Fibroblast of skin of left quadriceps (primary cell): Measurements from ENCODE around the gene ZP3.
"Not testable (repeated sequence)": the region's sequence is repeated elsewhere in the genome, so short reads cannot be mapped to it uniquely, and the experiment has no call there.

Experiments
- DNase-seq, 2 experiments: peaks; one replicate each; pipeline ENCODE4 v3.0.0-alpha.2; 2013; ENCODE audit warnings: low read depth in 2 of 2

ZP3 gene

DNA sequence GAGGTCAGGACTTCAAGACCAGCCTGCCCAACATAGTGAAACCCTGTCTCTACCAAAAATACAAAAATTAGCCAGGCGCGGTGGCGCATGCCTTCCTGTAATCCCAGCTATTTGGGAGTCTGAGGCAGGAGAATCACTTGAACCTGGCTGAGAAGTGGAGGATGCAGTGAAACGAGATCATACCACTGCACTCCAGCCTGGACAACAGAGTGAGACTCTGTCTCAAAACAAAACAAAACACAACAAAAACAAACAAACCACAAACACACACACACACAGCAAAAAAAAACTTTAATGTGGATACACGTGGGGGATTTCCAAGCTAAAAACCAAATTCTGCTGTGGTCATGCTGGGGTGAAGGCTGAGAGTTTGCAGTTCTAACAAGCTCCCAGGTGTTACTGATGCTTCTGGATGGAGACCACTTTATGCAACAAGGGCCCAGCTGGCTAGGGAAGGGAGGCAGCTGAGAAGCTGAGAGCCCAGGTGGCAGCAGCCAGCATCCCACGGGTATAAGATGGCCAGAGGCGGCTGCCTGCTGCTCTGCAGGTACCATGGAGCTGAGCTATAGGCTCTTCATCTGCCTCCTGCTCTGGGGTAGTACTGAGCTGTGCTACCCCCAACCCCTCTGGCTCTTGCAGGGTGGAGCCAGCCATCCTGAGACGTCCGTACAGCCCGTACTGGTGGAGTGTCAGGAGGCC, at the start of gene ZP3:
TSS of gene ZP3 (plus strand) at position 538 of the 699 bp plus-strand sequence. CDS start at position 553, 15 bp downstream.
- DNase-seq, result no peak

DNA sequence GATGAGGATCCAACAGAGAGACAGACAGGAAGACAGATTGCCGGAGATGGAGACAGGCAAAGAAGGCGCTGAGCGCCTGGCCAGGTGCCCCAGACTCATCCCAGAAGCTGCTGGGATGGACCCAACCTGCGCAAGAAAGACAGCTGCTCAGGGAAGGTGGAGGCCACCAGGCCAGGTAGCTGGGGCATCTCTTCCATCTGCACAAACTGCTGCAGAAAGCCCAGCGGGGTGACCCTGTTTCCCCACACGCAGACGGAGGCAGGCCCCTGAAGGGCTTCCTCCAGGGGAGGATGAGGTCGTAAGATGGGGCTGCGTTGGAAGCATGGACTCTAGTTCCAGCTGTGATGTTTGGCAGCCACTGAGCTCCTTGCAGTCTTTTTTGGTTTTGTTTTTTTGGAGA, 49.5 kb upstream of the ZP3 start:
- DNase-seq, result no peak

DNA sequence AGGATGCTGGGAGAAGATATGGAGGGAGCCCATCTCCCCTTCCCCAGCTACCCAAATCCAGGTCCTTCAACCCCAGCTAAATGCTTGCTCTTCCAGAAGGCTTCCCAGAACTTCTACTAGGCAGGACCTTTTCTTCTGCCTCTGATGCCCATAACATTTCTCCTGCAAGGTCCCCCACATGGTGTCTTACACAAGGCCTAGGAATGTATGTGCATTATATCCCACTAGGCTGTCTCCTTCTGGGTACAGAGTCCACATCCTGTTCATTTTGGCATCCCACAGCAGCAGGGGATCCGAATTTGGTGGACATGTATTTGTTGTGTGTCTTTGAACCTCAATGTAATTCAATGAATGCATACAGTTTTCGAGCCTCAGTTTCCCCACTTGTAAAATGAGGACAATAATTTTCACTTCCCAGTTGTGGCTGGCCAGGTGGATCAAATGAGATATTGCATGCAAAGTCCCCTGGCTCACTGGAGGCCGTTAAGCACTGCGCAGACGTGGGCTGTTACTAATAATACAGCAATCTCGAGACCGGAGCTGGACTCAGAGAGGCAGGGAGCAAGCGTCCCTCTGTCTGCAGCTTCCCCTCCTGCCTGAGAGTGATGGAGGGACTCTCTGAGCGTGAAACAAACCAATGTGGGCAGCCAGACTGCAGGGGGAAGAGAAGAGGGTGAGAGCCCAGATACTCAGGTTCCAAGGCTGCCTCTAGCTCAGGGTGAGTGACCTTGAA, 47.4 kb upstream of the ZP3 start:
- no peak for DNase-seq

DNA sequence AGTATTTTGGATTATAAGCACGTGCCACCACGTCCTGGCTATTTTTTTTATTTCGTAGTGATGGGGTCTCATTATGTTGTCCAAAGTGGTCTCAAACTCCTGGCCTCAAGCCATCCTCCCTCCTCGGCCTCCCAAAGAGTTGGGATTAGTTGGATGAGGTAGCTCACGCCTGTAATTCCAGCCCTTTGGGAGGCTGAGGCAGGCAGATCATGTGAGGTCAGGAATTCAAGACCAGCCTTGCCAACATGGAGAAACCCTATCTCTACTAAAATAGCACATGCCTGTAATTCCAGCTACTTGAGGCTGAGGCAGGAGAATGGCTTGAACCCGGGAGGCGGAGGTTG, 44.2 kb upstream of the ZP3 start:
- DNase-seq, result no peak

DNA sequence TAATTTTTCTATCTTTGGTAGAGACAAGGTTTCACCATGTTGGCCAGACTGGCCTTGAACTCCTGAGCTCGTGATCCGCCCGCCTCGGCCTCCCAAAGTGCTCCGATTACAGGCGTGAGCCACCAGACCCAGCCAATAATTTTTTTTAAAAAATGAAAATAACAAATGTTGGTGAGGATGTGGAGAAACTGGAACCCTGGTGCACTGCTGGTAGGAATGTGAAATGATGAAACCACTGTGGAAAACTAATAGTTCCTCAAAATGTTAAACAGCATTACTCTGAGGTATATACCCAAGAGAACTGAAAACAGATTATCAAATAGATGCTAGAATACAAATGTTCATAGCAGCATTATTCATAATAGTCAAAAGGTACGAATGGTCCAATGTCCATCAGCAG, 42.9 kb upstream of the ZP3 start:
- no peak for DNase-seq

DNA sequence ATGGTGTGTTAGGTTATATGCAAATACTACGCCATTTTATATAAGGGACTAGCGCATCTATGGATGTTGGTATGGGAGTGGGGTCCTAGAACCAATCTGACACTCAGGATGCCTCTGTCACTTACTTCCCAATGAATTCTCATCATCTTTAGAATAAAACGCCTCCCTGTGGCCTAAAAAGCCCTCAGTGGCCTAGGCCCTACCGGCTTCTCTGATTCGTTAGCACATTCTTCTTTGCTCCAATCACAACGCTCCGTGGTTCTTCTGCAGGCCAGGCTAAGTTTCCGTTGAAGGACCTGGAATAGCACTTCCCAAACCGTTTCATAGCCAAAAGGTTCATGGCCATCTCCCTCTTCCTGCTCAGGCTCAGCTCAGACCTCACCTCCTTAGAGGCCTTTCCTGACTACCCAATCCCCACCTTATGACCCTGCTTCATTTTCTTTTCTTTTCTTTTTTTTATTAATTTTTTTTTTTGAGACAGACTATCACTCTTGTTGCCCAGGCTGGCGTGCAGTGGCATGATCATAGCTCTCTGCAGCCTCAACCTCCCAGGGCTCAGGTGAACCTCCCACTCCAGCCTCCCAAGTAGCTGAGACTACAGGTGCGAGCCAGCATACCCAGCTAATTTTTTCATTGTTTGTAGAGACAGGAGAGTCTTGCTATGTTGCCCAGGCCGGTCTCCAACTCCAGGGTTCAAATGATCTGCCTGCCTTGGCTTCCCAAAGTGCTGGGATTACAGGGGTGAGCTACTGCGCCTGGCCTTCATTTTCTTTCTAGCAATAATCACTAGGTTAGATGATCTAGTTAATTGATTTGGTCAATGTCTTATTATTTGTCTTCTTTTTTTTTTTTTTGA, 41.4 kb upstream of the ZP3 start:
- no peak for DNase-seq

DNA sequence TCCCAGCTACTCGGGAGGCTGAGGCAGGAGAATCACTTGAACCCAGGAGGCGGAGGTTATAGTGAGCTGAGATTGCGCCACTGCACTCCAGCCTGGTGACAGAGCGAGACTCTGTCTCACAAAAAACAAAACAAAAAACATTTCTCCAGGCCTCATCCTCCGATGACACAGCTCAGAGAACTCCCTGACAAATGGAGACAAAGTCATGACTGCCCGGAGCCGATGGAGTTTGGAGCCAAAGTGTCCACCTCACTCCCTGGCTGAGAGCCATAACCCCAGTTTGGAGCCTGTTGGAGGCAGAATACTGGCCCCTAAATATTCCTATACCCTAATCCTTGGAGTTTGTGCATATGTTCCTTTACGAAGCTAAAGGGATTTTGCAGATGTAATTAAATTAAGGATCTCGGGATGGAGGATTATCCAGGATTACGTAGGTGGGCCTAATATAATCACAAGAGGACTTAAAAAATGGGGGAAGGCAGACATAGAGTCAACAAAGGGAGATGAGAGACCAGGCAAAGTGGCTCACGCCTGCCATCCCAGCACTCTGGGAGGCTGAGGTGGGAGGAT, 38.0 kb upstream of the ZP3 start:
- no peak for DNase-seq

DNA sequence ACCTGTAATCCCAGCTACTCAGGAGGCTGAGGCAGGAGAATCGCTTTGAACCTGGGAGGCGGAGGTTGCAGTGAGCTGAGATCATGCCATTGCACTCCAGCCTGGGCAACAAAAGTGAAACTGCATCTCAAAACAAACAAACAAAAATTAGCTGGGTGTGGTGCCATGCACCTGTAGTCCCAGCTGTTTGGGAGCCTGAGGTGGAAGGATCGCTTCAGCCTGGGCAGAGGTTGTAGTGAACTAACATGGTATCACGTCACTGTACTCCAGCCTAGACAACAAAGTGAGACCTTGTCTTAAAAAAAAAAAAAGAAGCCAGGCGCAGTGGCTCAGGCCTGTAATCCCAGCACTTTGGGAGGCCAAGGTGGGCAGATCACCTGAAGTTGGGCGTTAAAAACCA, 37.0 kb upstream of the ZP3 start:
- not testable (repeated sequence) for DNase-seq

DNA sequence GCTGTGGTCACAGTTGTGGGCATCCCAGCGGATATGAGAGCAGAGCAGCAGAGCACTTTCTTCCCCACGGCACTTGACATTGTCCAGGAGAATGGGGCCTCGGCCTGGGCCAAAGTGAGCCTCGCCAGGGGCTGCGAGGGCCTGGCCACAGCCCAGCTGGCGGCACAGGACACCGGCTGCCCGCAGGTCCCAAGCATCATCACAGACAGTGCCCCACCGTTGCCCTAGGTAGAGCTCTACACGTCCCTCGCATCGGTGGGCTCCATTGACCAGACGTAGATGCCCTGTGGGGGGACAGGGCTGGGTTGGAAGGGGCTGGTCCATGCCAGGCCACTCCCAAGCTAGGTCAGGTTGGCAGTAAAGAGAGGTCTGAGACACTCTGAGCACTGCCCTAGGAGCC, 34.7 kb upstream of the ZP3 start:
- no peak for DNase-seq

DNA sequence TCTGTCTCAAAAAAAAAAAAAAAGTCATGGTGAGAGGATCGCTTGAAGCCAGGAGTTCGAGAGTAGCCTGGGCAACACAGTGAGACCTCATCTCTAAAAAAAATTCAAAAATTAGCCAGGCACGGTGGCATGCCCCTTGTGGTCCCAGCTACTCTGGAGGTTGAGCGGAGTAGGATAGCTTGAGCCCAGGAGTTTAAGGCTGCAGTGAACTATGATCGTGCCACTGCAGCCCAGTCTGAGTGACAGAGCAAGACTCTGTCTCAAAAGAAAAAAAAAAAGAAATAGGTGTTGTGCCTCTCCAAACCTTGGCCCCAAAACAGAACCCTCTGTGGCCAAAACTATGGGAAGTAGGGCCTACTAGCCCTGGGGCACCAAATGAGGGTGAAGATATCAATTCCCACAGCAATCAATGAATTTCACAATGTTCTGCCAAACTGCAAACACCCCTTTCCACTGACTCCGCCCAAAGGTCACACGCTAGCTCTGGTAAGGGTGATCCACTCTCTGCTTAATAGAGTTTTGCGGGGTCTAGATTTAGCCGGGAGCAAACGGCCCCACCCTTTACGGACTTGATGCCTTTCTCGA, 32.1 kb upstream of the ZP3 start:
- no peak for DNase-seq

DNA sequence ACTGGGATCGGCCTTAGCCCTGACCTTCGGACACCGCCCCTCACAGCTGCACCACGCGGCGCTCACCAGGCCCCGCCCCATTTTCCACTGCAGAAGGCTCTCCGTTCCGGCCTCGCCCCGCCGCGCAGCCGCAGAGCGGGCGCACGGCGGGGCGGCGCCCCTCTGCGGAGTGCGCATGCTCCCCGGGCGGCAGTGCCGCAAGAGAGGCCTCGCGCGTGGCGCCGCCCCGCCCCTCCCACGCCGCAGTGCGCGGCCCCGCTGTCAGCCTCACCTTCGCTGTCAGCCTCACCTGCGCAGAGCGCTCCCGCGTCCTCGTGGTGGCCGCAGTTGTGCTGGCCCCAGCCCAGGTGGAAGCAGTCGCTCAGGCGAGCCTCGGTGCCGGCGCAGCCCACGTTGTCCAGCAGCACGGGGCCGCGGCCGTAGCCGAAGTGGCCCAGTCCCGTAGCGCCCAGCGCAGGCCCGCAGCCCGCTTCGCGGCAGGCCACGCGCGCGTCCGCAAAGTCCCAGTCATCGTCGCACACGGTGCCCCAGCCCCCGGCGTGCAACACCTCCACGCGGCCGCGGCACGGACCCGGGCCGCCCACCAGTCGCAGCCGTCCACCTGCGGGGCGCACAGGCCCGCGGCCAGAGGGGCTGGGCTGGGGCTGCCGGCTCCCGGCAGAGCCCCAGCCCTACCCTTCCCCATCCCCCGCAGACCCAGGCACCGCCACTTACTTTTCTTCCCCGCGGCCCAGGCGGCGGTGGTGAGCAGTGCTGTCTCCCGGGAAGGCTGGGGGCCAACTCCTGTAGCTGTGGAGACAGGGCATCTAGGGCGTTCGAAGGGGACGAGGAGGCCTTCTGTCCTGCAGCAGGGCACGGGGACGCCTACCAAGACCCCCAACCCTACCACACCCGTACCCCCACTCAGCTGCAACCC, 31.4 kb upstream of the ZP3 start:
- peak; percentile 52 for DNase-seq

GRCh38 chr7:76394957-76395356, 29.8 kb upstream of the ZP3 start:
- DNase-seq, result no peak

DNA sequence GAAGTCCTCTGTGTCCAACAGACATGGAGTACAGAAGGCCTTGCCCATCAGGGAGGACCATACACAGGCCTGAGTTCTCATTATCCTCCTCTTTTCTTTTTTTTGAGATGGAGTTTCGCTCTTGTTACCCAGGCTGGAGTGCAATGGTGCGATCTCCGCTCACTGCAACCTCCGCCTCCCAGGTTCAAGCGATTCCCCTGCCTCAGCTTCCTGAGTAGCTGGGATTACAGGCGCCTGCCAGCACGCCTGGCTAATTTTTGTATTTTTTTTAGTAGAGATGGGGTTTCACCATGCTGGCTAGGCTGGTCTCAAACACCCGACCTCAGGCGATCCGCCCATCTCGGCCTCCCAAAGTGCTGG, 29.2 kb upstream of the ZP3 start:
- not testable (repeated sequence) for DNase-seq

GRCh38 chr7:76395965-76396726, 28.6 kb upstream of the ZP3 start:
- DNase-seq, result no peak

GRCh38 chr7:76396864-76397263, 27.9 kb upstream of the ZP3 start:
- DNase-seq, result no peak

GRCh38 chr7:76397409-76398183, 27.2 kb upstream of the ZP3 start:
- DNase-seq, result no peak

GRCh38 chr7:76400248-76400647, 24.5 kb upstream of the ZP3 start:
- no peak for DNase-seq

DNA sequence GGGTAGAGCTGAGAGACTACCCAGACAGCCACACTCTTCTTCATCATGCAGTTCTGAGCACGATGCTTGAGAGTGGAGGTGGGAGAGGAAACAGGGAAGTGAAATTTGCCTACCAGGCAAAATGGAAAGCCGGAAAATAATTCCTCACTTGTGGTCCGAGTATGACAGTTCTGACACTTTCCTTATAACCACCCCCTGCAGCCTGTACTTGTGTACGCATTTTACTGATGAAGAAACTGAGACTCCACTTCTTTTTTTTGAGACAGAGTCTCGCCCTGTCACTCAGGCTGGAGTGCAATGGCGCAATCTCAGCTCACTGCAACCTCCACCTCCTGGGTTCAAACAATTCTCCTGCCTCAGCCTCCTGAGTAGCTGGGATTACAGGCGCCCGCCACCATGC, 21.7 kb upstream of the ZP3 start:
- DNase-seq, result not testable (repeated sequence)

DNA sequence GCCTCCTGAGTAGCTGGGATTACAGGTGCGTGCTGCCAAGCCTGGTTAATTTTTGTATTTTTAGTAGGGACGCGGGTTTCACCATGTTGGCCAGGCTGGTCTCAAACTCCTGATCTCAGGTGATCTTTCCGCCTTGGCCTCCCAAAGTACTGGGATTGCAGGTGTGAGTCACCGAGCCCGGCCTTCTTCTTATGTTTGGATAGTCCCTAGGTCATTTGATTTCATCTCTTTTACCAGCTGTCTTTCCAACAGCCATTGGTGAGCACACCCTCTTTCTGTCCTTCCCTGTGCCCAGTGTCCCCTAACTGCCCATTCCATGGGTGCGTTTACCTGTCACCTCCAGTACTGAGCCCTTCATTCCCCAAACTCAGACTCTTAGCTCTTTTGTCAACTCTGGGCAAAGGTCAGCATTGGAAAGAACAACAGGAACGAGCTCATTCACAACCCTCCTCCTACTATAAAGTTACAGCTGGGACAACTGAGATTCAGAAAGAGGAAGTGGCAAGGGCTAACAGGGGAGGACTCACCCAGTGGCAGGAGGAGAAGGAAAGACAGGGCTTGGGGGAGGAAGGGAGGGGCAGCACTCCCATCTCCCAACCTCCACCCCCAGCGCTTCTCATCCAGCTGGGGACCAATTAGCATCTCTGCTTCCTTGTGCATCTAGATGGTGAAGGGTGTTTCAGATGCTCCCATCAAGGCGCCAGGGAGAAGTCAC, 20.8 kb upstream of the ZP3 start:
- DNase-seq, result no peak
